Hepatocyte (in vitro differentiated cells): ENCODE results near the gene FGD4.

Experiments
- CTCF ChIP-seq: fragments of 200-600 bp; sonication (generic); IDR thresholded peaks from 2 replicates; pipeline ENCODE4 v1.5.1; 2016; ENCODE audit warnings: antibody characterized with exemption, mild to moderate bottlenecking; ENCODE audit not compliant: poor library complexity
- EZH2 ChIP-seq: fragments of 200-600 bp; sonication (generic); IDR thresholded peaks from 2 replicates; pipeline ENCODE4 v1.6.1; 2016; ENCODE audit warnings: antibody characterized with exemption, mild to moderate bottlenecking, borderline replicate concordance
- EZH2phosphoT487 ChIP-seq: fragments of 200-600 bp; sonication (generic); IDR thresholded peaks from one replicate; pipeline ENCODE4 v1.6.1; 2018; ENCODE audit warnings: antibody characterized with exemption, mild to moderate bottlenecking, low read depth, moderate library complexity; ENCODE audit not compliant: unreplicated experiment, severe bottlenecking

- no peak for TF ChIP-seq CTCF
- no peak for TF ChIP-seq EZH2
- no peak for TF ChIP-seq EZH2phosphoT487
Observed at GRCh38 chr12:32560520-32560919, 161.2 kb downstream of the FGD4 start.
